WTC11 (cell line): ENCODE measurements around the gene SMOC1. TPM values are rescaled to one million over a fixed set of nuclear protein-coding genes. Genes with fewer than 3 reads are reported as not detected.

Source experiments
- ATAC-seq: fragments of 200-7000 bp; cut with Tn5 transposase; 2 replicates; pipeline ENCODE4 v1.10.0; 2021; ENCODE audit warnings: mild to moderate bottlenecking, moderate library complexity
- CTCF ChIA-PET: fragments of 300-600 bp; sonication (Branson Sonifier 250); formaldehyde crosslinking; loops from one replicate; lab custom pipeline; 2021; ENCODE audit warnings: antibody characterized with exemption; lab: Charles Lee
- POLR2A ChIA-PET: fragments of 350-600 bp; sonication (Branson Sonifier 250); formaldehyde crosslinking; loops from one replicate; lab custom pipeline; 2021; ENCODE audit warnings: antibody characterized with exemption; lab: Charles Lee
- DNase-seq: peaks from one replicate; pipeline ENCODE4 v3.0.0; 2021; ENCODE audit warnings: low spot score
- H3K27ac Mint-ChIP-seq: 2 replicates; pipeline ENCODE4 v1.8.0; 2021; ENCODE audit warnings: mixed read lengths
- H3K27me3 Mint-ChIP-seq: 2 replicates; pipeline ENCODE4 v1.8.0; 2021; ENCODE audit warnings: low read depth, mild to moderate bottlenecking, moderate library complexity, mixed read lengths
- H3K36me3 Mint-ChIP-seq: 2 replicates; pipeline ENCODE4 v1.8.0; 2021; ENCODE audit warnings: mixed read lengths
- H3K4me1 Mint-ChIP-seq: 2 replicates; pipeline ENCODE4 v1.8.0; 2022; ENCODE audit warnings: mixed read lengths
- H3K4me3 Mint-ChIP-seq: 2 replicates; pipeline ENCODE4 v1.8.0; 2021; ENCODE audit warnings: mild to moderate bottlenecking, moderate library complexity, mixed read lengths
- H3K9me3 Mint-ChIP-seq: 2 replicates; pipeline ENCODE4 v1.8.0; 2021; ENCODE audit warnings: mixed read lengths
- ARID4B ChIP-seq: sonication (generic); formaldehyde crosslinking; IDR thresholded peaks from 2 replicates; pipeline ENCODE4 v1.8.0; 2023; ENCODE audit warnings: missing genetic modification reagents, mild to moderate bottlenecking, borderline replicate concordance
- ATF6 ChIP-seq: sonication (generic); formaldehyde crosslinking; IDR thresholded peaks from 2 replicates; pipeline ENCODE4 v1.8.1; 2023; ENCODE audit warnings: mild to moderate bottlenecking, missing genetic modification reagents
- CBFB ChIP-seq: sonication (generic); formaldehyde crosslinking; IDR thresholded peaks from 2 replicates; pipeline ENCODE4 v1.8.1; 2022; ENCODE audit warnings: mild to moderate bottlenecking, low read depth, missing genetic modification reagents
- CREM ChIP-seq: sonication (generic); formaldehyde crosslinking; IDR thresholded peaks from 2 replicates; pipeline ENCODE4 v1.8.1; 2022; ENCODE audit warnings: mild to moderate bottlenecking, missing genetic modification reagents, moderate library complexity
- E2F1 ChIP-seq: sonication (generic); formaldehyde crosslinking; IDR thresholded peaks from 2 replicates; pipeline ENCODE4 v1.8.0; 2022; ENCODE audit warnings: mild to moderate bottlenecking, missing genetic modification reagents
- ERG ChIP-seq: fragments of 250-450 bp; sonication (Bioruptor Pico); IDR thresholded peaks from 2 replicates; pipeline ENCODE4 v1.8.0; 2021; ENCODE audit warnings: mild to moderate bottlenecking
- ESRRA ChIP-seq: sonication (generic); formaldehyde crosslinking; IDR thresholded peaks from 2 replicates; pipeline ENCODE4 v1.8.1; 2022; ENCODE audit warnings: mild to moderate bottlenecking, missing genetic modification reagents, borderline replicate concordance
- IRF2 ChIP-seq: sonication (generic); formaldehyde crosslinking; IDR thresholded peaks from 2 replicates; pipeline ENCODE4 v1.8.0; 2022; ENCODE audit warnings: low read depth, missing genetic modification reagents, borderline replicate concordance
- KAT7 ChIP-seq: sonication (generic); formaldehyde crosslinking; IDR thresholded peaks from 2 replicates; pipeline ENCODE4 v1.8.1; 2023; ENCODE audit warnings: missing genetic modification reagents, mild to moderate bottlenecking, borderline replicate concordance
- NR3C1 ChIP-seq: sonication (generic); formaldehyde crosslinking; conservative IDR thresholded peaks from 2 replicates; pipeline ENCODE4 v1.8.1; 2023; ENCODE audit warnings: low read depth, mild to moderate bottlenecking, missing genetic modification reagents
- SMAD3 ChIP-seq: sonication (generic); formaldehyde crosslinking; IDR thresholded peaks from 2 replicates; pipeline ENCODE4 v1.8.0; 2022; ENCODE audit warnings: missing genetic modification reagents, mild to moderate bottlenecking, borderline replicate concordance
- ZBTB21 ChIP-seq: sonication (generic); formaldehyde crosslinking; IDR thresholded peaks from 2 replicates; pipeline ENCODE4 v1.8.1; 2023; ENCODE audit warnings: mild to moderate bottlenecking, missing genetic modification reagents, borderline replicate concordance
- ZNF219 ChIP-seq: sonication (generic); formaldehyde crosslinking; IDR thresholded peaks from 2 replicates; pipeline ENCODE4 v1.8.0; 2023; ENCODE audit warnings: missing genetic modification reagents, mild to moderate bottlenecking, borderline replicate concordance
- ZNF423 ChIP-seq: fragments of 250-450 bp; sonication (Bioruptor Pico); IDR thresholded peaks from 2 replicates; pipeline ENCODE4 v2.1.2; 2022; ENCODE audit warnings: mild to moderate bottlenecking, moderate library complexity
- total RNA-seq: library from RNA; stranded (reverse); gene quantifications from 3 replicates; pipeline ENCODE4 v1.2.3, GENCODE V29; 2021
- TF ChIP-seq, protein P1 (sequence below): sonication (generic); formaldehyde crosslinking; IDR thresholded peaks from 2 replicates; pipeline ENCODE4 v1.8.1; 2022; ENCODE audit warnings: missing genetic modification reagents, borderline replicate concordance
- TF ChIP-seq, protein P2 (sequence below): fragments of 250-450 bp; sonication (Bioruptor Pico); IDR thresholded peaks from 2 replicates; pipeline ENCODE4 v2.1.2; 2022; ENCODE audit warnings: mild to moderate bottlenecking, moderate library complexity
- TF ChIP-seq, protein P3 (sequence below): sonication (generic); formaldehyde crosslinking; IDR thresholded peaks from 2 replicates; pipeline ENCODE4 v1.8.1; 2023; ENCODE audit warnings: mild to moderate bottlenecking, missing genetic modification reagents, moderate library complexity

Gene SMOC1
- total RNA-seq, 1 experiment from 2014 or later = 1.1 TPM

DNA sequence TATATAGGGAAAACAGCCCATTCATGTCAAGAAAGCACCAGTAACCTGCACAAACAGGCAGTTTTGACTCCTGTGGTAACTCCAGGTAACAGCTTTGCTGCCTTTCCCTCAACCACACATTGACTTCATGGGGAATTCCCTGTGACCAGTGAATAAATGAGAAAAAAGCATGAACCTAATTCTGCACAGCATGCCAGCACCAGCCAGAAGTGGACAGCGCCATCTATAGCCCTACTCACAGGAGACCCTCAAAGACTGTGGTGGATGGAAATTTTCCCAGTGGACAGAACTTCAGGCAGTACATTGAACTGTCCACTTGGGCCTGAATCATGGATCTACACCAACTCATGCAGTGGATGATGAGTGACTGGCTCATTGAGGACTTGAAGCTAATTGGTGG, 157.4 kb downstream of the SMOC1 start:
- ATAC-seq = peak; percentile 27; the same call in 1 of the 2 replicates
- Mint-ChIP-seq H3K9me3 (no peaks in the 10 kb centered on the region), H3K27me3 (peaks cover 4% of the 10 kb centered on the region), H3K36me3 (no peaks in the 10 kb centered on the region), H3K4me3 (no peak overlapping the region), H3K4me1 (peaks cover 15% of the 10 kb centered on the region), H3K27ac (no peak overlapping the region)
- CTCF ChIA-PET = interaction anchor here (1.6 kb wide), 1 partner anchor 9 kb away, joined by 7 read pairs; no protein-coding TSS in a partner anchor
- TF ChIP-seq CREM (no peak), ERG (CRISPR knock-in tag) (no peak), ESRRA (no peak), ZBTB21 (CRISPR knock-in tag) (no peak), E2F1 (no peak), ARID4B (CRISPR knock-in tag) (no peak), SMAD3 (no peak)
- TF ChIP-seq, protein P1, sequence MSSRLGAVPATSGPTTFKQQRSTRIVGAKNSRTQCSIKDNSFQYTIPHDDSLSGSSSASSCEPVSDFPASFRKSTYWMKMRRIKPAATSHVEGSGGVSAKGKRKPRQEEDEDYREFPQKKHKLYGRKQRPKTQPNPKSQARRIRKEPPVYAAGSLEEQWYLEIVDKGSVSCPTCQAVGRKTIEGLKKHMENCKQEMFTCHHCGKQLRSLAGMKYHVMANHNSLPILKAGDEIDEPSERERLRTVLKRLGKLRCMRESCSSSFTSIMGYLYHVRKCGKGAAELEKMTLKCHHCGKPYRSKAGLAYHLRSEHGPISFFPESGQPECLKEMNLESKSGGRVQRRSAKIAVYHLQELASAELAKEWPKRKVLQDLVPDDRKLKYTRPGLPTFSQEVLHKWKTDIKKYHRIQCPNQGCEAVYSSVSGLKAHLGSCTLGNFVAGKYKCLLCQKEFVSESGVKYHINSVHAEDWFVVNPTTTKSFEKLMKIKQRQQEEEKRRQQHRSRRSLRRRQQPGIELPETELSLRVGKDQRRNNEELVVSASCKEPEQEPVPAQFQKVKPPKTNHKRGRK (CRISPR knock-in tag) = no peak
- TF ChIP-seq, protein P2, sequence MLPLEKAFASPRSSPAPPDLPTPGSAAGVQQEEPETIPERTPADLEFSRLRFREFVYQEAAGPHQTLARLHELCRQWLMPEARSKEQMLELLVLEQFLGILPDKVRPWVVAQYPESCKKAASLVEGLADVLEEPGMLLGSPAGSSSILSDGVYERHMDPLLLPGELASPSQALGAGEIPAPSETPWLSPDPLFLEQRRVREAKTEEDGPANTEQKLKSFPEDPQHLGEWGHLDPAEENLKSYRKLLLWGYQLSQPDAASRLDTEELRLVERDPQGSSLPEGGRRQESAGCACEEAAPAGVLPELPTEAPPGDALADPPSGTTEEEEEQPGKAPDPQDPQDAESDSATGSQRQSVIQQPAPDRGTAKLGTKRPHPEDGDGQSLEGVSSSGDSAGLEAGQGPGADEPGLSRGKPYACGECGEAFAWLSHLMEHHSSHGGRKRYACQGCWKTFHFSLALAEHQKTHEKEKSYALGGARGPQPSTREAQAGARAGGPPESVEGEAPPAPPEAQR (CRISPR knock-in tag) = no peak
- POLR2A ChIA-PET = no interaction called here
- DNase-seq = no peak

GRCh38 chr14:70043001-70043400, 163.8 kb downstream of the SMOC1 start:
- Mint-ChIP-seq H3K9me3 (no peaks in the 10 kb centered on the region), H3K4me1 (no peaks in the 10 kb centered on the region), H3K27ac (no peak overlapping the region), H3K4me3 (no peak overlapping the region), H3K27me3 (peaks cover 12% of the 10 kb centered on the region), H3K36me3 (no peaks in the 10 kb centered on the region)
- DNase-seq = no peak
- CTCF ChIA-PET = no interaction called here
- no peak for ATAC-seq
- POLR2A ChIA-PET = no interaction called here
- TF ChIP-seq KAT7 (CRISPR knock-in tag) (no peak), ZNF219 (no peak), NR3C1 (no peak), ATF6 (CRISPR knock-in tag) (no peak), ZNF423 (no peak), IRF2 (CRISPR knock-in tag) (no peak), CBFB (no peak)
- TF ChIP-seq, protein P3, sequence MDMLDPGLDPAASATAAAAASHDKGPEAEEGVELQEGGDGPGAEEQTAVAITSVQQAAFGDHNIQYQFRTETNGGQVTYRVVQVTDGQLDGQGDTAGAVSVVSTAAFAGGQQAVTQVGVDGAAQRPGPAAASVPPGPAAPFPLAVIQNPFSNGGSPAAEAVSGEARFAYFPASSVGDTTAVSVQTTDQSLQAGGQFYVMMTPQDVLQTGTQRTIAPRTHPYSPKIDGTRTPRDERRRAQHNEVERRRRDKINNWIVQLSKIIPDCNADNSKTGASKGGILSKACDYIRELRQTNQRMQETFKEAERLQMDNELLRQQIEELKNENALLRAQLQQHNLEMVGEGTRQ (CRISPR knock-in tag) = no peak
